Liver (tissue), 9 donors: Measurements from ENCODE around the gene GRIK1. TPM values are rescaled to one million over a fixed set of nuclear protein-coding genes. Genes with fewer than 3 reads are reported as not detected.

Source experiments
- DNase-seq: peaks from one replicate; pipeline ENCODE4 v3.0.0-alpha.2; 2017; ENCODE audit warnings: low spot score
- H3K27ac ChIP-seq, 2 donors: one replicate each; pipeline ENCODE4 v1.7.0; 2013; ENCODE audit warnings: inconsistent platforms in 2 of 2, low read length in 2 of 2, control low read depth in 1 of 2, low read depth in 1 of 2, mild to moderate bottlenecking in 1 of 2
- H3K27me3 ChIP-seq, 4 donors: one replicate each; pipeline versions ENCODE4 v1.6.1 to v1.7.0; 2013; ENCODE audit warnings: low read length in 3 of 4, inconsistent platforms in 1 of 4, mild to moderate bottlenecking in 1 of 4, moderate library complexity in 1 of 4; ENCODE audit not compliant: control insufficient read depth in 4 of 4, insufficient read depth in 4 of 4
- H3K36me3 ChIP-seq, 4 donors: one replicate each; pipeline versions ENCODE4 v1.6.1 to v1.7.0; 2013; ENCODE audit warnings: low read length in 3 of 4, mild to moderate bottlenecking in 3 of 4, low read depth in 1 of 4, moderate library complexity in 1 of 4; ENCODE audit not compliant: control insufficient read depth in 4 of 4, insufficient read depth in 3 of 4
- H3K4me1 ChIP-seq, 4 donors: one replicate each; pipeline versions ENCODE4 v1.6.1 to v1.7.0; 2013; ENCODE audit warnings: low read length in 3 of 4, mild to moderate bottlenecking in 3 of 4, moderate library complexity in 1 of 4; ENCODE audit not compliant: control insufficient read depth in 4 of 4, insufficient read depth in 4 of 4
- H3K4me3 ChIP-seq, 3 donors: one replicate each; pipeline versions ENCODE4 v1.6.1 to v1.7.0; 2013; ENCODE audit warnings: low read length in 3 of 3, control low read depth in 1 of 3, low read depth in 1 of 3, mild to moderate bottlenecking in 1 of 3
- H3K9ac ChIP-seq, 2 donors: one replicate each; pipeline ENCODE4 v1.7.0; 2013; ENCODE audit warnings: low read length in 2 of 2, mild to moderate bottlenecking in 2 of 2, moderate library complexity in 2 of 2, control low read depth in 1 of 2, low read depth in 1 of 2
- H3K9me3 ChIP-seq, 4 donors: one replicate each; pipeline versions ENCODE4 v1.6.1 to v1.7.0; 2013; ENCODE audit warnings: low read length in 3 of 4; ENCODE audit not compliant: control insufficient read depth in 4 of 4
- CTCF ChIP-seq: fragments of 150-350 bp; IDR thresholded peaks from 2 replicates; pipeline ENCODE4 v1.5.1; 2017; ENCODE audit warnings: improper control_type of control experiment, low read depth, low read length; ENCODE audit not compliant: missing input control
- FOXA1 ChIP-seq: IDR thresholded peaks from 2 replicates; pipeline ENCODE4 v1.6.1; 2016; ENCODE audit warnings: antibody characterized with exemption
- FOXA2 ChIP-seq: IDR thresholded peaks from 2 replicates; pipeline ENCODE4 v1.6.1; 2016; ENCODE audit warnings: antibody characterized with exemption
- GABPA ChIP-seq, 2 donors: IDR thresholded peaks in 1 of 2; conservative IDR thresholded peaks in 1 of 2; 2 replicates each; pipeline ENCODE4 v1.6.1; 2016; ENCODE audit warnings: antibody characterized with exemption in 2 of 2, mild to moderate bottlenecking in 1 of 2, moderate library complexity in 1 of 2
- HNF4A ChIP-seq, 2 donors: conservative IDR thresholded peaks; 2 replicates each; pipeline ENCODE4 v1.6.1; 2016; ENCODE audit warnings: antibody characterized with exemption in 2 of 2, mild to moderate bottlenecking in 2 of 2
- HNF4G ChIP-seq: IDR thresholded peaks from 2 replicates; pipeline ENCODE4 v1.6.1; 2016; ENCODE audit warnings: antibody characterized with exemption
- JUND ChIP-seq, 2 donors: IDR thresholded peaks; 2 replicates each; pipeline ENCODE4 v1.6.1; 2016; ENCODE audit warnings: antibody characterized with exemption in 2 of 2
- MAX ChIP-seq: IDR thresholded peaks from 2 replicates; pipeline ENCODE4 v1.6.1; 2016; ENCODE audit warnings: antibody characterized with exemption
- RAD21 ChIP-seq, 2 donors: IDR thresholded peaks; 2 replicates each; pipeline ENCODE4 v1.6.1; 2016; ENCODE audit warnings: antibody characterized with exemption in 2 of 2, mild to moderate bottlenecking in 2 of 2
- REST ChIP-seq: IDR thresholded peaks from 2 replicates; pipeline ENCODE4 v1.6.1; 2016; ENCODE audit warnings: antibody characterized with exemption, mild to moderate bottlenecking
- RXRA ChIP-seq, 2 donors: IDR thresholded peaks; 2 replicates each; pipeline ENCODE4 v1.6.1; 2017 to 2018; ENCODE audit warnings: antibody characterized with exemption in 2 of 2, mild to moderate bottlenecking in 1 of 2
- SP1 ChIP-seq: IDR thresholded peaks from 2 replicates; pipeline ENCODE4 v1.6.1; 2018; ENCODE audit warnings: antibody characterized with exemption, mild to moderate bottlenecking
- TAF1 ChIP-seq: conservative IDR thresholded peaks from 2 replicates; pipeline ENCODE4 v1.6.1; 2016; ENCODE audit warnings: antibody characterized with exemption, mild to moderate bottlenecking
- YY1 ChIP-seq: IDR thresholded peaks from 2 replicates; pipeline ENCODE4 v1.6.1; 2016; ENCODE audit warnings: antibody characterized with exemption, mild to moderate bottlenecking
- ZBTB33 ChIP-seq: IDR thresholded peaks from 2 replicates; pipeline ENCODE4 v1.6.1; 2016; ENCODE audit warnings: antibody characterized with exemption
- WGBS: extraction: QIAGEN DNeasy Blood & Tissue Kit; methylation state at CpG from one replicate; pipeline ENCODE4 v1.1.7; 2013; 5-methylcytosine and 5-hydroxymethylcytosine counted together
- polyA plus RNA-seq, 2 donors: library from polyadenylated mRNA; stranded (reverse) in 1 of 2; unstranded in 1 of 2; fragments of 200-250 nt in 1 of 2; fragments of >200 nt in 1 of 2; fragmentation: Nextera tagmentation in 1 of 2; extraction: Ambion mirVana in 1 of 2; gene quantifications; one replicate each; pipeline versions ENCODE4 v1.2.1 to v1.2.3, GENCODE V29; 2013 to 2015
- total RNA-seq, 2 donors: library from RNA; depleted of rRNA; stranded (reverse); fragments of >200 nt; gene quantifications; one replicate each; pipeline ENCODE4 v1.2.3, GENCODE V29; 2014
- TF ChIP-seq, protein P1 (sequence below): IDR thresholded peaks from 2 replicates; pipeline ENCODE4 v1.6.1; 2016; ENCODE audit warnings: antibody characterized with exemption
- donor health status: healthy.
- donor health status: healthy.
- donor health status: healthy.
- donor health status: healthy.
- donor health status: healthy.

Gene GRIK1
- total and polyA plus RNA-seq, 4 donors = 0.02 to 0.14 (median 0.05) TPM; not detected in 1

GRCh38 chr21:29547998-29548397 is 391.8 kb downstream of the GRIK1 start (continued):
- TF ChIP-seq ZBTB33 = no peak

GRCh38 chr21:29546071-29546470 is 393.7 kb downstream of the GRIK1 start:
- H3K4me3 ChIP-seq = no peak overlapping the region
- no peaks in the 10 kb centered on the region for H3K27me3 ChIP-seq
- no peaks in the 10 kb centered on the region for H3K4me1 ChIP-seq
- no peaks in the 10 kb centered on the region for H3K36me3 ChIP-seq
- H3K9ac ChIP-seq = no peak overlapping the region
- H3K27ac ChIP-seq = no peak overlapping the region
- TF ChIP-seq RAD21 (IDR thresholded peaks at IDR 0.05) = no peak
- TF ChIP-seq HNF4G = no peak
- TF ChIP-seq ZBTB33 = no peak
- TF ChIP-seq TAF1 = no peak
- TF ChIP-seq YY1 = no peak
- no peak for TF ChIP-seq FOXA2
- no peak for TF ChIP-seq RXRA (IDR thresholded peaks at IDR 0.05)
- TF ChIP-seq SP1 = no peak
- no peak for TF ChIP-seq CTCF
- TF ChIP-seq, protein P1, sequence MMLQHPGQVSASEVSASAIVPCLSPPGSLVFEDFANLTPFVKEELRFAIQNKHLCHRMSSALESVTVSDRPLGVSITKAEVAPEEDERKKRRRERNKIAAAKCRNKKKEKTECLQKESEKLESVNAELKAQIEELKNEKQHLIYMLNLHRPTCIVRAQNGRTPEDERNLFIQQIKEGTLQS = no peak
- H3K9me3 ChIP-seq = no peaks in the 10 kb centered on the region
- 93% methylated on average over 3 of the region's 3 CpGs for WGBS
- no peak for DNase-seq

- Histone ChIP-seq H3K27me3 (no peaks in the 10 kb centered on the region), H3K4me1 (no peaks in the 10 kb centered on the region), H3K27ac (no peak overlapping the region), H3K9me3 (no peaks in the 10 kb centered on the region), H3K4me3 (no peak overlapping the region), H3K36me3 (no peaks in the 10 kb centered on the region), H3K9ac (no peak overlapping the region)
- TF ChIP-seq HNF4A (conservative IDR thresholded peaks at IDR 0.05) = no peak
- TF ChIP-seq JUND (IDR thresholded peaks at IDR 0.05) = no peak
- TF ChIP-seq FOXA2 = no peak
- TF ChIP-seq REST = no peak
- TF ChIP-seq HNF4G = no peak
- TF ChIP-seq TAF1 = no peak
- TF ChIP-seq GABPA (IDR thresholded peaks at IDR 0.05 in 1 of 2, conservative IDR thresholded peaks at IDR 0.05 in 1 of 2) = no peak
- TF ChIP-seq RXRA (IDR thresholded peaks at IDR 0.05) = no peak
- TF ChIP-seq MAX = no peak
- TF ChIP-seq RAD21 (IDR thresholded peaks at IDR 0.05) = no peak
- TF ChIP-seq ZBTB33 = no peak
- no peak for TF ChIP-seq FOXA1
- no peak for TF ChIP-seq YY1
- DNase-seq = no peak
- WGBS = 91% methylated on average over 1 of the region's 1 CpG
These were observed 399.5 kb downstream of the GRIK1 start for GRCh38 chr21:29540289-29540688.
